ENCODE data around the gene ACOX2.

Gene ACOX2

DNA sequence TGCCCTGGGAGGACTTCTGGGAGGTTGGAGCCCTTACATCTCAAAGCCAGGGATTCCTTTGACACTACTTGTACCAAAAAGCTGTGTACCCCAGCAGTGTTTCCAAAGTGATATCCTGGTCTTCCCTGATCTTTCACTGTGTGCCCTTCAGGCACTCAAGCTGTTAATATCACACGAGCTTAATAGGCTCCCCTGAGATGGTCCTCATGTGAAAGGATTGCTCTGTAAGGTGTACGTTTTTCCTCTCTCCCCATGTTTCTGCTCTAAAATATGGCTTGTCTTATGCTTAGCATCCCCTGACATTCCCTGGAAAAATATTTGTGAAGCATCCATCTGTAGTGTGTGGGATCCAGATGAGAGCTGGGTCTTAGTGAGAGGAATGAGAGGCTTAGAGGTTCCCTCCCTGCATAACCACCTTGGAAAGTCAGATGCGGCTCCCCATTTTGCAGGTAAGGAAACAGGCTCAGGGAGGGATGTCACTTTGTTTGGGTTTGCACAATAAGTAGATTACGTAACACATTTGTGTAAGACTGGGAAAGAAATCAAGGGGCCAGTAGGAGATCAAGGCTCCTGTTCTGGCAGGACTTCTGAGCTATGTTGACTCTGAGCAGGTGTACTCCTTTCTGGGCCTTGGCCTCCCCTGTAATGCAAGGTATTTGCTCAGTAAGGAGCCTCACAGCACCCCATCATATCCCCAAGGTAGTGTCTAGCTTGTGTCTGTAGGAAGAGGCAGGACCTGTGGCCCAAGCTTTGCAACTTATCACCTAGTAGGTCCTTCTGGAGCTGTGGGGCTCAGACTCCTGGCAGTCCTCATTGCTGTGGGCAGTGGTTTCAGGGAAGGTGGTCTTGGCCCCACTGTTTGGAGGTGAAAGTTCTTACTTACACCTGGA is 667 bp upstream of the ACOX2 start:
- TF ChIP-seq, protein P1, sequence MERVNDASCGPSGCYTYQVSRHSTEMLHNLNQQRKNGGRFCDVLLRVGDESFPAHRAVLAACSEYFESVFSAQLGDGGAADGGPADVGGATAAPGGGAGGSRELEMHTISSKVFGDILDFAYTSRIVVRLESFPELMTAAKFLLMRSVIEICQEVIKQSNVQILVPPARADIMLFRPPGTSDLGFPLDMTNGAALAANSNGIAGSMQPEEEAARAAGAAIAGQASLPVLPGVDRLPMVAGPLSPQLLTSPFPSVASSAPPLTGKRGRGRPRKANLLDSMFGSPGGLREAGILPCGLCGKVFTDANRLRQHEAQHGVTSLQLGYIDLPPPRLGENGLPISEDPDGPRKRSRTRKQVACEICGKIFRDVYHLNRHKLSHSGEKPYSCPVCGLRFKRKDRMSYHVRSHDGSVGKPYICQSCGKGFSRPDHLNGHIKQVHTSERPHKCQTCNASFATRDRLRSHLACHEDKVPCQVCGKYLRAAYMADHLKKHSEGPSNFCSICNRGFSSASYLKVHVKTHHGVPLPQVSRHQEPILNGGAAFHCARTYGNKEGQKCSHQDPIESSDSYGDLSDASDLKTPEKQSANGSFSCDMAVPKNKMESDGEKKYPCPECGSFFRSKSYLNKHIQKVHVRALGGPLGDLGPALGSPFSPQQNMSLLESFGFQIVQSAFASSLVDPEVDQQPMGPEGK (CRISPR knock-in tag; IDR thresholded peaks at IDR 0.05; ENCODE audit: borderline replicate concordance) = no peak
- TF ChIP-seq PPARA (CRISPR knock-in tag; IDR thresholded peaks at IDR 0.05; ENCODE audit: borderline replicate concordance) (no peak), ZC3H10 (CRISPR knock-in tag; IDR thresholded peaks at IDR 0.05) (no peak), ARNTL (CRISPR knock-in tag; IDR thresholded peaks at IDR 0.05; ENCODE audit: borderline replicate concordance, low read depth) (no peak), ZFP3 (CRISPR knock-in tag; IDR thresholded peaks at IDR 0.05) (no peak), ISL1 (CRISPR knock-in tag; IDR thresholded peaks at IDR 0.05) (no peak), ESRRG (CRISPR knock-in tag; IDR thresholded peaks at IDR 0.05) (no peak), GLIS3 (CRISPR knock-in tag; IDR thresholded peaks at IDR 0.05) (no peak), SNAI2 (CRISPR knock-in tag; IDR thresholded peaks at IDR 0.05) (no peak), ZNF565 (CRISPR knock-in tag; conservative IDR thresholded peaks at IDR 0.05; ENCODE audit: low read depth) (no peak), CSDC2 (CRISPR knock-in tag; IDR thresholded peaks at IDR 0.05) (no peak), BACH2 (CRISPR knock-in tag; IDR thresholded peaks at IDR 0.05; ENCODE audit: borderline replicate concordance) (no peak), RARB (CRISPR knock-in tag; IDR thresholded peaks at IDR 0.05) (no peak), OSR1 (CRISPR knock-in tag; IDR thresholded peaks at IDR 0.05) (no peak)
- TF ChIP-seq, protein P2, sequence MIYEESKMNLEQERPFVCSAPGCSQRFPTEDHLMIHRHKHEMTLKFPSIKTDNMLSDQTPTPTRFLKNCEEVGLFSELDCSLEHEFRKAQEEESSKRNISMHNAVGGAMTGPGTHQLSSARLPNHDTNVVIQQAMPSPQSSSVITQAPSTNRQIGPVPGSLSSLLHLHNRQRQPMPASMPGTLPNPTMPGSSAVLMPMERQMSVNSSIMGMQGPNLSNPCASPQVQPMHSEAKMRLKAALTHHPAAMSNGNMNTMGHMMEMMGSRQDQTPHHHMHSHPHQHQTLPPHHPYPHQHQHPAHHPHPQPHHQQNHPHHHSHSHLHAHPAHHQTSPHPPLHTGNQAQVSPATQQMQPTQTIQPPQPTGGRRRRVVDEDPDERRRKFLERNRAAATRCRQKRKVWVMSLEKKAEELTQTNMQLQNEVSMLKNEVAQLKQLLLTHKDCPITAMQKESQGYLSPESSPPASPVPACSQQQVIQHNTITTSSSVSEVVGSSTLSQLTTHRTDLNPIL (CRISPR knock-in tag; IDR thresholded peaks at IDR 0.05; ENCODE audit: low read depth) = no peak
- TF ChIP-seq, protein P3, sequence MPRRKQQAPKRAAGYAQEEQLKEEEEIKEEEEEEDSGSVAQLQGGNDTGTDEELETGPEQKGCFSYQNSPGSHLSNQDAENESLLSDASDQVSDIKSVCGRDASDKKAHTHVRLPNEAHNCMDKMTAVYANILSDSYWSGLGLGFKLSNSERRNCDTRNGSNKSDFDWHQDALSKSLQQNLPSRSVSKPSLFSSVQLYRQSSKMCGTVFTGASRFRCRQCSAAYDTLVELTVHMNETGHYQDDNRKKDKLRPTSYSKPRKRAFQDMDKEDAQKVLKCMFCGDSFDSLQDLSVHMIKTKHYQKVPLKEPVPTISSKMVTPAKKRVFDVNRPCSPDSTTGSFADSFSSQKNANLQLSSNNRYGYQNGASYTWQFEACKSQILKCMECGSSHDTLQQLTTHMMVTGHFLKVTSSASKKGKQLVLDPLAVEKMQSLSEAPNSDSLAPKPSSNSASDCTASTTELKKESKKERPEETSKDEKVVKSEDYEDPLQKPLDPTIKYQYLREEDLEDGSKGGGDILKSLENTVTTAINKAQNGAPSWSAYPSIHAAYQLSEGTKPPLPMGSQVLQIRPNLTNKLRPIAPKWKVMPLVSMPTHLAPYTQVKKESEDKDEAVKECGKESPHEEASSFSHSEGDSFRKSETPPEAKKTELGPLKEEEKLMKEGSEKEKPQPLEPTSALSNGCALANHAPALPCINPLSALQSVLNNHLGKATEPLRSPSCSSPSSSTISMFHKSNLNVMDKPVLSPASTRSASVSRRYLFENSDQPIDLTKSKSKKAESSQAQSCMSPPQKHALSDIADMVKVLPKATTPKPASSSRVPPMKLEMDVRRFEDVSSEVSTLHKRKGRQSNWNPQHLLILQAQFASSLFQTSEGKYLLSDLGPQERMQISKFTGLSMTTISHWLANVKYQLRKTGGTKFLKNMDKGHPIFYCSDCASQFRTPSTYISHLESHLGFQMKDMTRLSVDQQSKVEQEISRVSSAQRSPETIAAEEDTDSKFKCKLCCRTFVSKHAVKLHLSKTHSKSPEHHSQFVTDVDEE (CRISPR knock-in tag; IDR thresholded peaks at IDR 0.05) = no peak
- TF ChIP-seq, protein P4, sequence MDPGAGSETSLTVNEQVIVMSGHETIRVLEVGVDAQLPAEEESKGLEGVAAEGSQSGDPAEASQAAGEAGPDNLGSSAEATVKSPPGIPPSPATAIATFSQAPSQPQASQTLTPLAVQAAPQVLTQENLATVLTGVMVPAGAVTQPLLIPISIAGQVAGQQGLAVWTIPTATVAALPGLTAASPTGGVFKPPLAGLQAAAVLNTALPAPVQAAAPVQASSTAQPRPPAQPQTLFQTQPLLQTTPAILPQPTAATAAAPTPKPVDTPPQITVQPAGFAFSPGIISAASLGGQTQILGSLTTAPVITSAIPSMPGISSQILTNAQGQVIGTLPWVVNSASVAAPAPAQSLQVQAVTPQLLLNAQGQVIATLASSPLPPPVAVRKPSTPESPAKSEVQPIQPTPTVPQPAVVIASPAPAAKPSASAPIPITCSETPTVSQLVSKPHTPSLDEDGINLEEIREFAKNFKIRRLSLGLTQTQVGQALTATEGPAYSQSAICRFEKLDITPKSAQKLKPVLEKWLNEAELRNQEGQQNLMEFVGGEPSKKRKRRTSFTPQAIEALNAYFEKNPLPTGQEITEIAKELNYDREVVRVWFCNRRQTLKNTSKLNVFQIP (CRISPR knock-in tag; IDR thresholded peaks at IDR 0.05; ENCODE audit: borderline replicate concordance, low read depth) = no peak
- TF ChIP-seq, protein P5, sequence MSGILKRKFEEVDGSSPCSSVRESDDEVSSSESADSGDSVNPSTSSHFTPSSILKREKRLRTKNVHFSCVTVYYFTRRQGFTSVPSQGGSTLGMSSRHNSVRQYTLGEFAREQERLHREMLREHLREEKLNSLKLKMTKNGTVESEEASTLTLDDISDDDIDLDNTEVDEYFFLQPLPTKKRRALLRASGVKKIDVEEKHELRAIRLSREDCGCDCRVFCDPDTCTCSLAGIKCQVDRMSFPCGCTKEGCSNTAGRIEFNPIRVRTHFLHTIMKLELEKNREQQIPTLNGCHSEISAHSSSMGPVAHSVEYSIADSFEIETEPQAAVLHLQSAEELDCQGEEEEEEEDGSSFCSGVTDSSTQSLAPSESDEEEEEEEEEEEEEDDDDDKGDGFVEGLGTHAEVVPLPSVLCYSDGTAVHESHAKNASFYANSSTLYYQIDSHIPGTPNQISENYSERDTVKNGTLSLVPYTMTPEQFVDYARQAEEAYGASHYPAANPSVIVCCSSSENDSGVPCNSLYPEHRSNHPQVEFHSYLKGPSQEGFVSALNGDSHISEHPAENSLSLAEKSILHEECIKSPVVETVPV (CRISPR knock-in tag; IDR thresholded peaks at IDR 0.05) = no peak
- no peak for ATAC-seq

DNA sequence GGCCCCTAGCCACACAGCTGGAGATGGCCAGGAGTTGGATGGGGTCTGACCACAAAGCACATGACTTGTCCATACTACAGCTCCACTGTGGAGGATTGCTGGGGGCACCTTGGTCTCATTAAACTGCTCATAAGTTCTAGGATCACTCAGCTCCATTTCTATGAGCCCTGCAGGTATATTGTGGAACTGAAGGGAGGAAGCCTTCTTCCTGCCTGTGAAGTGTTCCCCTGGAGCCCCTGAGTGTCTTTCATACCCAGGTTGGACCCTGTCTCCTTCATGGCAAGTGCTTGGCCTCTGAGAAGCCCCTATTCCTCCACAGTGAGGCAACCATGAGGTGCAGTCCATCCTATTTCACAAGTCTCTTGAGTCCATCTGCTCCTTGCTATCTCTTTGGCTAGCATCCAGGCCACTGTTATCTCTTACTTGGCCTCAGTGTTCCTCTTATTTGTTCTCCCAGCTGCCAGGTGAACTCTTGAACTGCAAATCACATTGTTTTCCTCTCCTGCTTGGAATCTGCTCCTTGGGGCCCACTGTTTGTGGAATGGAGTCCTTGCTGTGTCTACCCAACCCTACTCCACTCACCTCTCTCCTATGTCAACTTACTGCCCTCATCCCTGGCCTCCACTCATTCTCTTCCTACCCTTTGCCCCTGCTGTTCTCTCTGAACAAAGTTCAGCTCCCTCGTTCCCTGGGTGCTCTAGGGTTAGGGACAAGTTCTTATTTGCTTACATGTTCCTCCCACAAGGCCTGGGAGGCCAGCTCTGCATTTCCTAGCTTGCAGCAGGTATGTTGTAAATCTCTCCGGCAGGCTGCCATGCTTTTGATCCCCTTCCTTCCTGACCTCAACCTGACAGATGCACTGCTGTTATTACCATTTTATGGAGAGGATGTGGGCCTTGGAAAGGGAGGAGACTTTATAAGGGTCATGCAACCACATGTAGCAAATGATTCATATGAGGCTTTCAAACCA is 1.2 kb downstream of the ACOX2 start:
- no peak for TF ChIP-seq ZC3H10 (CRISPR knock-in tag; IDR thresholded peaks at IDR 0.05)
- TF ChIP-seq, protein P4 (CRISPR knock-in tag; IDR thresholded peaks at IDR 0.05; ENCODE audit: borderline replicate concordance, low read depth) = no peak
- TF ChIP-seq, protein P5 (CRISPR knock-in tag; IDR thresholded peaks at IDR 0.05) = no peak
- no peak for TF ChIP-seq RARB (CRISPR knock-in tag; IDR thresholded peaks at IDR 0.05)
- no peak for TF ChIP-seq SNAI2 (CRISPR knock-in tag; IDR thresholded peaks at IDR 0.05)
- TF ChIP-seq OSR1 (CRISPR knock-in tag; IDR thresholded peaks at IDR 0.05) = no peak
- no peak for ATAC-seq

Data from SK-N-SH treated with all-trans-retinoic acid at 6 μM for 48 hours (cell line).